Neural cell (in vitro differentiated cells): ENCODE measurements around the gene COTL1.

Source experiments
- EP300 ChIP-seq: fragments of 450-650 bp; conservative IDR thresholded peaks from 2 replicates; pipeline ENCODE4 v1.6.1; 2014; ENCODE audit warnings: antibody characterized with exemption, mild to moderate bottlenecking, moderate library complexity; ENCODE audit not compliant: poor library complexity, severe bottlenecking
- EZH2 ChIP-seq: fragments of 200-600, 300-800 bp; shearing (Covaris generic), sonication (generic); IDR thresholded peaks from 2 replicates; pipeline ENCODE4 v1.6.1; 2014; ENCODE audit warnings: antibody characterized with exemption, low read length, borderline replicate concordance, mild to moderate bottlenecking; ENCODE audit not compliant: insufficient read depth, poor library complexity, severe bottlenecking
- MXI1 ChIP-seq: fragments of 450-650 bp; conservative IDR thresholded peaks from 2 replicates; pipeline ENCODE4 v1.6.1; 2014; ENCODE audit warnings: antibody characterized with exemption, mild to moderate bottlenecking; ENCODE audit not compliant: poor library complexity, severe bottlenecking
- POLR2AphosphoS5 ChIP-seq: IDR thresholded peaks from 2 replicates; pipeline ENCODE4 v1.6.1; 2012
- RAD21 ChIP-seq: fragments of 450-650 bp; conservative IDR thresholded peaks from 2 replicates; pipeline ENCODE4 v1.6.1; 2014; ENCODE audit warnings: antibody characterized with exemption, mild to moderate bottlenecking, moderate library complexity
- TAF1 ChIP-seq: IDR thresholded peaks from 2 replicates; pipeline ENCODE4 v1.6.1; 2012; ENCODE audit warnings: low read depth
- TF ChIP-seq, protein P1 (sequence below): fragments of 450-650 bp; IDR thresholded peaks from 2 replicates; pipeline ENCODE4 v1.5.1; 2014; ENCODE audit warnings: antibody characterized with exemption, mild to moderate bottlenecking, moderate library complexity; ENCODE audit not compliant: poor library complexity, severe bottlenecking
- TF ChIP-seq, protein P2 (sequence below): IDR thresholded peaks from 2 replicates; pipeline ENCODE4 v1.6.1; 2012; ENCODE audit warnings: borderline replicate concordance

DNA sequence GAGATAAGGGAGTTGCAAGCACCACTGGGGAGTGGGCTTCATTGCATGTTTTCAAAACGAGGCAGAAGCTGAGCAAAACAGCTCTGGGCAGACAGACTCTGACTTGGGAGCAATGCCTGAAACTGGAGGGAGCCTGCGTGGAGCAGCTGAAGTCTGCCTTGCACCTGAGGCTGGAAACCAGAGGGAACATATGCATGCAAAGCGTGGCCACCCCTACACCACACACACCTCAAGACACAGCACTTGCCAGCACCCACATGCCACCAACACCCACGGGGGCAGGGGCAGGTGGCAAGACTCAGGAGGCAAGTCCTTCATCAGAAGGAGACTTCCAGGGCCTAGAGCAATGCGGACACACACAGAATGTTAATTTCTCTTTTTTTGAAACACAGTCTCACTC, 45.8 kb downstream of the COTL1 start:
- no peak for TF ChIP-seq RAD21
- TF ChIP-seq, protein P1, sequence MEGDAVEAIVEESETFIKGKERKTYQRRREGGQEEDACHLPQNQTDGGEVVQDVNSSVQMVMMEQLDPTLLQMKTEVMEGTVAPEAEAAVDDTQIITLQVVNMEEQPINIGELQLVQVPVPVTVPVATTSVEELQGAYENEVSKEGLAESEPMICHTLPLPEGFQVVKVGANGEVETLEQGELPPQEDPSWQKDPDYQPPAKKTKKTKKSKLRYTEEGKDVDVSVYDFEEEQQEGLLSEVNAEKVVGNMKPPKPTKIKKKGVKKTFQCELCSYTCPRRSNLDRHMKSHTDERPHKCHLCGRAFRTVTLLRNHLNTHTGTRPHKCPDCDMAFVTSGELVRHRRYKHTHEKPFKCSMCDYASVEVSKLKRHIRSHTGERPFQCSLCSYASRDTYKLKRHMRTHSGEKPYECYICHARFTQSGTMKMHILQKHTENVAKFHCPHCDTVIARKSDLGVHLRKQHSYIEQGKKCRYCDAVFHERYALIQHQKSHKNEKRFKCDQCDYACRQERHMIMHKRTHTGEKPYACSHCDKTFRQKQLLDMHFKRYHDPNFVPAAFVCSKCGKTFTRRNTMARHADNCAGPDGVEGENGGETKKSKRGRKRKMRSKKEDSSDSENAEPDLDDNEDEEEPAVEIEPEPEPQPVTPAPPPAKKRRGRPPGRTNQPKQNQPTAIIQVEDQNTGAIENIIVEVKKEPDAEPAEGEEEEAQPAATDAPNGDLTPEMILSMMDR: no peak
- TF ChIP-seq, protein P2, sequence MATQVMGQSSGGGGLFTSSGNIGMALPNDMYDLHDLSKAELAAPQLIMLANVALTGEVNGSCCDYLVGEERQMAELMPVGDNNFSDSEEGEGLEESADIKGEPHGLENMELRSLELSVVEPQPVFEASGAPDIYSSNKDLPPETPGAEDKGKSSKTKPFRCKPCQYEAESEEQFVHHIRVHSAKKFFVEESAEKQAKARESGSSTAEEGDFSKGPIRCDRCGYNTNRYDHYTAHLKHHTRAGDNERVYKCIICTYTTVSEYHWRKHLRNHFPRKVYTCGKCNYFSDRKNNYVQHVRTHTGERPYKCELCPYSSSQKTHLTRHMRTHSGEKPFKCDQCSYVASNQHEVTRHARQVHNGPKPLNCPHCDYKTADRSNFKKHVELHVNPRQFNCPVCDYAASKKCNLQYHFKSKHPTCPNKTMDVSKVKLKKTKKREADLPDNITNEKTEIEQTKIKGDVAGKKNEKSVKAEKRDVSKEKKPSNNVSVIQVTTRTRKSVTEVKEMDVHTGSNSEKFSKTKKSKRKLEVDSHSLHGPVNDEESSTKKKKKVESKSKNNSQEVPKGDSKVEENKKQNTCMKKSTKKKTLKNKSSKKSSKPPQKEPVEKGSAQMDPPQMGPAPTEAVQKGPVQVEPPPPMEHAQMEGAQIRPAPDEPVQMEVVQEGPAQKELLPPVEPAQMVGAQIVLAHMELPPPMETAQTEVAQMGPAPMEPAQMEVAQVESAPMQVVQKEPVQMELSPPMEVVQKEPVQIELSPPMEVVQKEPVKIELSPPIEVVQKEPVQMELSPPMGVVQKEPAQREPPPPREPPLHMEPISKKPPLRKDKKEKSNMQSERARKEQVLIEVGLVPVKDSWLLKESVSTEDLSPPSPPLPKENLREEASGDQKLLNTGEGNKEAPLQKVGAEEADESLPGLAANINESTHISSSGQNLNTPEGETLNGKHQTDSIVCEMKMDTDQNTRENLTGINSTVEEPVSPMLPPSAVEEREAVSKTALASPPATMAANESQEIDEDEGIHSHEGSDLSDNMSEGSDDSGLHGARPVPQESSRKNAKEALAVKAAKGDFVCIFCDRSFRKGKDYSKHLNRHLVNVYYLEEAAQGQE: no peak
- no peak for TF ChIP-seq MXI1
- TF ChIP-seq POLR2AphosphoS5: no peak
- no peak for TF ChIP-seq EZH2
- no peak for TF ChIP-seq TAF1
- no peak for TF ChIP-seq EP300
